Spinal cord (tissue), 10 donors: Measurements from ENCODE around the gene PSPC1. TPM values are rescaled to one million over a fixed set of nuclear protein-coding genes. Genes with fewer than 3 reads are reported as not detected.
A peak's percentile ranks its signal among the peaks of the same experiment; 100 is the strongest.
"Not testable (repeated sequence)": the region's sequence is repeated elsewhere in the genome, so short reads cannot be mapped to it uniquely, and the experiment has no call there.

Experiments
- DNase-seq, 6 donors: peaks; one replicate each; pipeline versions ENCODE4 v3.0.0 to v3.0.0-alpha.2; 2013 to 2015; ENCODE audit warnings: low spot score in 6 of 6, low read depth in 4 of 6
- H3K27ac ChIP-seq: one replicate; pipeline ENCODE4 v1.5.1; 2013; ENCODE audit warnings: low read depth, low read length, control low read depth
- H3K27me3 ChIP-seq: one replicate; pipeline ENCODE4 v1.6.1; 2013; ENCODE audit warnings: low read length; ENCODE audit not compliant: control insufficient read depth, insufficient read depth
- H3K36me3 ChIP-seq: one replicate; pipeline ENCODE4 v1.6.1; 2013; ENCODE audit warnings: low read length; ENCODE audit not compliant: control insufficient read depth, insufficient read depth
- H3K4me1 ChIP-seq: one replicate; pipeline ENCODE4 v1.6.1; 2013; ENCODE audit warnings: low read length; ENCODE audit not compliant: control insufficient read depth, insufficient read depth
- H3K4me3 ChIP-seq: one replicate; pipeline ENCODE4 v1.5.1; 2013; ENCODE audit warnings: low read depth, low read length, control low read depth
- H3K9me3 ChIP-seq: one replicate; pipeline ENCODE4 v1.6.1; 2013; ENCODE audit warnings: low read length; ENCODE audit not compliant: control insufficient read depth, insufficient read depth
- WGBS: methylation state at CpG from one replicate; pipeline ENCODE4 v1.1.5; 2013; ENCODE audit warnings: missing lambda C conversion rate; ENCODE audit not compliant: insufficient coverage; 5-methylcytosine and 5-hydroxymethylcytosine counted together
- polyA plus RNA-seq, 2 donors: library from polyadenylated mRNA; unstranded; fragments of 120-200 nt; gene quantifications; one replicate each; pipeline ENCODE4 v1.2.1, GENCODE V29; 2013; ENCODE audit not compliant: insufficient read length in 2 of 2
- total RNA-seq, 2 donors: library from RNA; depleted of rRNA in 1 of 2; stranded (reverse); fragments of 120-200 nt in 1 of 2; fragments of >200 nt in 1 of 2; gene quantifications; one replicate each; pipeline versions ENCODE4 v1.2.3 to v1.2.4, GENCODE V29; 2013 to 2014
- donor health status: healthy.

PSPC1 gene
- total and polyA plus RNA-seq, 4 donors = 73.9 to 83.1 (median 79.1) TPM

- no peaks in the 10 kb centered on the region for H3K4me1 ChIP-seq
- H3K36me3 ChIP-seq = peaks cover 12% of the 10 kb centered on the region
- WGBS = 95% methylated on average over 4 of the region's 4 CpGs
- H3K27ac ChIP-seq = no peak overlapping the region
- H3K27me3 ChIP-seq = no peaks in the 10 kb centered on the region
- DNase-seq = no peak
- no peak overlapping the region for H3K4me3 ChIP-seq
- H3K9me3 ChIP-seq = no peaks in the 10 kb centered on the region
These were observed 23.0 kb upstream of the PSPC1 start for GRCh38 chr13:19805765-19806164.

DNA sequence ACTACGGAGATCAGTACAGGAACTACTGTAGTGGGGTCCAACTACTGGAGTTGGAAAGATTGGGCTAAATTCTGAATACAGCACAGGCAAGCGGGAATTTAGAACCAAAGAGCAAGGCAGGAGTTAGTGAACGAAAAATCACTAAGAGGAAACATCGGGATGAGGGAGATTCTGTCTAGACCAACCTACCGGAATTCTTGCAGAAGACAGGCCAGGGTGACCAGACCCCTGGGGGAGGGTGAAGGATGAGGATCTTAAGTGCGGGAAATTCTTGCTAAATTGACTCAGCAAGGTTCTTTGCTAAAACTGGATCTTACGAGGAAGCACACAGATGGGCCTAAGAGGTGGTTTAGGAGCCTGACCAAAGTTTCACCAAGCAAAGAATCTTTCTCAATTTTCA is 13.2 kb upstream of the PSPC1 start:
- Histone ChIP-seq H3K27ac (no peak overlapping the region), H3K9me3 (no peaks in the 10 kb centered on the region), H3K27me3 (no peaks in the 10 kb centered on the region), H3K4me1 (no peaks in the 10 kb centered on the region), H3K4me3 (no peak overlapping the region), H3K36me3 (no peaks in the 10 kb centered on the region)
- no peak for DNase-seq
- 98% methylated on average over 7 of the region's 7 CpGs for WGBS

DNA sequence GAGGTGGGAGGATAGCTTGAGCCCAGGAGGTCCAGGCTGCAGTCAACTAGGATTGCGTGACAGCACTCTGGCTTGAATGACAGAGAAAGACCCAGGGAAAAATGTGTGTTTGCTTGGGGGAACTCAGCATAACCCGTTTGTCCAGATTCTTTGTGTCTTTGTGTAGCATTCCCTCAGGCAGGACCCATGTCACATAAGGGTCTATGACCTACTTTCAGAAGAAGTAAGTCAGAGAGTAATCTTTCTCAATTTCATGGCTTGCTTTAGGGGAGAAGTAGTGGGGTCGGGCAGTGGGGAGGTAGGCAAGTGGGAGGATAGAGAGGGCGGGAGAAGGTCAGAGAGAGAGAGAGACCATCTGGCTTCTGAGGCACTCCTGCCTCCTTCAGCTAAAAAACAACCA is 11.9 kb upstream of the PSPC1 start:
- Histone ChIP-seq H3K4me3 (no peak overlapping the region), H3K27ac (no peak overlapping the region), H3K27me3 (no peaks in the 10 kb centered on the region), H3K9me3 (no peaks in the 10 kb centered on the region), H3K36me3 (no peaks in the 10 kb centered on the region), H3K4me1 (no peaks in the 10 kb centered on the region)
- 79% methylated on average over 2 of the region's 4 CpGs for WGBS
- no peak for DNase-seq

DNA sequence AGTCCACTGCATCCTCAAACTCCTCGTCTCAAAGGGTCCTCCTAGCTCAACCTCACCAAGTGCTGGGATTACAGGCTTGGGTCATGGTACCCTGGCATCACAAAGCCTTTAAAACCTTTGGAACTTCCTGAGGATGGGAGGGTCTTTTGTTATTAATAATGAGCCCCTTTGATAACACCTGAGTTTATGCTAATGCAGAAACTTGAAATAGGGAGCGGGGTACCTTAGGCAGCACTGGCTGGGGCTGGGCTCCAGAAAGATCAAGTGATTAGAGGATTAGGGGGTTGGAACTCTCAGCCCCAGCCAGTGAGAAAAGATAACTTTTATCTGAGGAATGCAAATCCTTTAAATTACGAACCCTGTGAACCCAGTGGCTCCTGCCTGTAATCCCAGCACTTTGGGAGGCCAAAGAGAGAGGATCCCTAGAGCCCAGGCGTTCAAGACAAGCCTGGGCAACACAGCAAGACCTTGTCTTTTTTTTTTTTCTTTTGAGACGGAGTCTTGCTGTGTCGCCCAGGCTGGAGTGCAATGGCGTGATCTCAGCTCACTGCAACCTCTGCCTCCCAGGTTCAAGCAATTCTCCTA is 9.3 kb upstream of the PSPC1 start:
- no peak overlapping the region for H3K4me3 ChIP-seq
- no peaks in the 10 kb centered on the region for H3K27me3 ChIP-seq
- H3K27ac ChIP-seq = no peak overlapping the region
- H3K4me1 ChIP-seq = no peaks in the 10 kb centered on the region
- DNase-seq = no peak
- no peaks in the 10 kb centered on the region for H3K36me3 ChIP-seq
- WGBS = 92% methylated on average over 6 of the region's 7 CpGs
- no peaks in the 10 kb centered on the region for H3K9me3 ChIP-seq

DNA sequence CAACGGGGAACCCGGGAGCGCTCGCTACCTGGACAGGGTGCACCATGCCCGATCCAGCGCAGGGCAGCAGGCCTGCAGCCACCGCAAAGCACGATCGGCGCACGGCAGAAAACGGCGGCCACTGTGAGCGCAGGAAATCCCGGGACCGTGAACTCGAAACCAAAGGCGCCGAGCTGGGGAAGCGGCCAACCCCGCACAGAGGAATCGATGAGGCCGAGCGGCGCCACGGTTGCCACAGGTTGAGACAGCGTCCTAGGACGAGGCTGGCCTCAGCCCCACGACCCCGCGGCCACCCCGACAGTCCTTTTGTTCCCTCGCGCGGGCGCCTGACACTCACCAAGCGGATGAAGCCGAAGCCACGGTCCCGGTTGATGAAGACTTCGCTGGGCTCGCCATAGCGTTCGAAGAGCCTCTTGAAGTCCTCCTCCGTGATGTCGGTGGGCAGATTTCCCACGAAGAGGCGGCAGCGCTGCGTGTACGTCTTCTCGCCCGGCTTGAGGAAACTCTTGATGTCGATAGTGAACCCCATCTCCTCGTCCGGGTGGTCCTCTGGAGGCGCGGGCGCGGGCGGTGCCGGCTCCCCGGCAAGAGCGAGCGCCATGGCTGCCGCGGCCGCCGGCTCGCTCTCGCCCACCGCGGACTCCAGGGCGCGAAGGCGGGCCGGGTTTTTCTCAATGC is 557 bp downstream of the PSPC1 start:
- under 1% methylated on average over 73 of the region's 77 CpGs for WGBS
- Histone ChIP-seq H3K9me3 (no peaks in the 10 kb centered on the region), H3K36me3 (peaks cover 3% of the 10 kb centered on the region), H3K4me1 (peaks cover 11% of the 10 kb centered on the region), H3K27ac (peak overlapping the region; percentile 91), H3K4me3 (peak overlapping the region; percentile 81), H3K27me3 (no peaks in the 10 kb centered on the region)
- peak in 4 of 6 donors; percentile 15 to 78 (median 32) for DNase-seq

DNA sequence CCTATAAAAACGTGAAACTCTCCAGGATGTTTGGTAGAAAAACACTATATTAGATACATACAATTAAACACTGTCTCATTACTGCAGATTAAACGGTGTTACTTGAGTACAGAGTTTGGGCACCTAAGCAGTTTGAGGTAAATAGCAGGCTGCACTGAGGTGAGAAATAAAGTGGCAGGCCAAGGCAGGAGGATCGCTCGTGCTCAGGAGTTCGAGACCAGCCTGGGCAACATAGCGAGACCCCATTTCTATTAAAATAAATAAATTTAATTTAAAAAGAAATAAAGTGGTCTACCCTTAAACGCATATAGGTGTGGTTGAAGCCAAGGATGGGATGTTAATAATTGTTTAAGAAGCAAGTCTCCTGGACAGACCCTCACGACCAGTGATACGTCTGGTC is 1.2 kb downstream of the PSPC1 start:
- H3K4me1 ChIP-seq = peaks cover 11% of the 10 kb centered on the region
- peak in 1 of 6 donors; percentile 3 for DNase-seq
- H3K27ac ChIP-seq = no peak overlapping the region
- H3K9me3 ChIP-seq = no peaks in the 10 kb centered on the region
- no peaks in the 10 kb centered on the region for H3K27me3 ChIP-seq
- WGBS = 0% methylated on average over 1 of the region's 9 CpGs
- H3K4me3 ChIP-seq = peak overlapping the region; percentile 81
- H3K36me3 ChIP-seq = peaks cover 3% of the 10 kb centered on the region

GRCh38 chr13:19780753-19781418 is 1.9 kb downstream of the PSPC1 start:
- H3K27me3 ChIP-seq, H3K36me3 ChIP-seq, H3K27ac ChIP-seq, H3K9me3 ChIP-seq, DNase-seq: not testable (repeated sequence)
- WGBS = over 99% methylated on average over 9 of the region's 22 CpGs
- H3K4me3 ChIP-seq = peak overlapping the region; percentile 81
- peaks cover 11% of the 10 kb centered on the region for H3K4me1 ChIP-seq

- H3K4me1 ChIP-seq = no peaks in the 10 kb centered on the region
- H3K36me3 ChIP-seq = peaks cover 53% of the 10 kb centered on the region
- no peaks in the 10 kb centered on the region for H3K9me3 ChIP-seq
- 100% methylated on average over 5 of the region's 6 CpGs for WGBS
- H3K27me3 ChIP-seq = no peaks in the 10 kb centered on the region
- no peak overlapping the region for H3K27ac ChIP-seq
- no peak for DNase-seq
- no peak overlapping the region for H3K4me3 ChIP-seq
These were observed 10.4 kb downstream of the PSPC1 start for GRCh38 chr13:19772306-19772705.

DNA sequence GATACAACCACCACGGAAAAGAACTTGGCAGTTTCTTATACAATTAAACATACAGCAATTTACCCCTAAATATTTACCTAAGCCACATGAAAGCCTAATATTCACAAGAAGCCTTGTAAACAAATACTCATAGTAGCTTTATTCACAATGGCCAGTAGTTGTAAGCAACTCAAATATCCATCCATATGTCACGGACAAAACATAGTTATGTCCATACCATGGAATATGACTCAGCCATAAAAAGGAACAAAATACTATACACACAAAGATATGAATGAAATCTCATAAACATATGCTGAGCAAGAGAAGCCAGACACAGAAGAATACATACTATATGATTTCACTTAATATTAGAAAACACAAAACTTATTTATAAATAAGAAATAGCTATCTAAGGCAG is 12.9 kb downstream of the PSPC1 start:
- Histone ChIP-seq H3K9me3 (no peaks in the 10 kb centered on the region), H3K27me3 (no peaks in the 10 kb centered on the region), H3K27ac (no peak overlapping the region), H3K4me3 (no peak overlapping the region), H3K36me3 (peaks cover 55% of the 10 kb centered on the region), H3K4me1 (peaks cover 5% of the 10 kb centered on the region)
- WGBS = no CpG with 5 or more reads among the region's 2 CpGs
- DNase-seq = no peak

DNA sequence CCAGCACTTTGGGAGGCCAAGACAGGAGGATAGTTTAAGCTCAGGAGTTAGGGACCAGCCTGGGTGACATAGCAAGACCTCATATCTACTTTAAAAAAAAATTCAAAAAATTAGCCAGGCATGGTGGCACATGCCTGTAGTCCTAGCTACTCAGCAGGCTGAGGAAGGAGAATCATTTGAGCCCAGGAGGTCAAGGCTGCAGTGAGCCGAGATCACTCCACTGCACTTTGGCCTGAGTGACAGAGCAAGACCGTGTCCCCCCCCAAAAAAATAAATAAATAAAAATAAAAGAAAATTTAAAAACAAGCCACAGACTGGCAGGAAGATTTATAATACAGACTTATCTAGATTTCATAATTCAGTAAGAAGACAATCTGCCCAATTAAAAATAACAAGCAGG is 14.8 kb downstream of the PSPC1 start:
- no peak overlapping the region for H3K27ac ChIP-seq
- H3K4me3 ChIP-seq = no peak overlapping the region
- no peaks in the 10 kb centered on the region for H3K9me3 ChIP-seq
- DNase-seq = no peak
- no CpG with 5 or more reads among the region's 2 CpGs for WGBS
- no peaks in the 10 kb centered on the region for H3K27me3 ChIP-seq
- peaks cover 5% of the 10 kb centered on the region for H3K4me1 ChIP-seq
- H3K36me3 ChIP-seq = peaks cover 54% of the 10 kb centered on the region
